Cortex of kidney (tissue), 1 donor: ENCODE results near the gene WDR46.
"Not testable (repeated sequence)": the region's sequence is repeated elsewhere in the genome, so short reads cannot be mapped to it uniquely, and the experiment has no call there.

ENCODE experiments used
- DNase-seq: peaks from one replicate; lab custom pipeline; 2025; lab: John Stamatoyannopoulos, UW

The WDR46 gene

GRCh38 chr6:33288141-33288920 lies 708 bp downstream of the WDR46 start:
- no peak for DNase-seq

- no peak for DNase-seq
These were observed 1.8 kb downstream of the WDR46 start for GRCh38 chr6:33286946-33287914.

GRCh38 chr6:33285214-33285613 lies 3.8 kb downstream of the WDR46 start:
- not testable (repeated sequence) for DNase-seq

DNA sequence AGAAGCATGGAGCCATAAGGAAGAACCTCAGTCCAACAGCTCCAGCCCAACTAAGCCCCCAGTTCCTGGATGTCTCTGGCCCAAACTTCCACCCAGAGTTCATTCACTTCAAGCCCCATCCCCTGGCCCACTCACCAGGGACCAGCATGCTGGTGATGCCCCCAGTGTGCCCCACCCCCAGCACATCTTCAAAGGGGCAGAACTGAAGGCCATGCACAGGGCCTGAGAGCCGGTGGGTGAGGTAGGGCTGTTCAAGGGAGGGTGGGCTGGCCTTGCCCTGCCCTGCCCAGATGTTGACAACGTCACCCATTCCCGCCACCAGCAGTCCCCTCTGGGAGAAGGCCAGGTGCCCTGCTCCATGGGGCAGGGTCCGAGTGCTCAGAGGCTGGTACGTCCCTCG lies 8.5 kb downstream of the WDR46 start:
- no peak for DNase-seq

GRCh38 chr6:33279971-33280511 lies 9.0 kb downstream of the WDR46 start:
- no peak for DNase-seq

- no peak for DNase-seq
These were observed 9.8 kb downstream of the WDR46 start for GRCh38 chr6:33279257-33279695.

GRCh38 chr6:33278810-33279209 lies 10.2 kb downstream of the WDR46 start:
- DNase-seq, result no peak

- no peak for DNase-seq
These were observed 10.7 kb downstream of the WDR46 start for GRCh38 chr6:33278392-33278741.

GRCh38 chr6:33277663-33278391 lies 11.2 kb downstream of the WDR46 start:
- no peak for DNase-seq

- DNase-seq, result no peak
These were observed 12.0 kb downstream of the WDR46 start, which contains the start of gene B3GALT4 for GRCh38 chr6:33276864-33277662. B3GALT4 (plus strand) TSS chr6:33277123; CDS start chr6:33277420, 297 bp downstream.

GRCh38 chr6:33276581-33276863 lies 12.5 kb downstream of the WDR46 start:
- no peak for DNase-seq

DNA sequence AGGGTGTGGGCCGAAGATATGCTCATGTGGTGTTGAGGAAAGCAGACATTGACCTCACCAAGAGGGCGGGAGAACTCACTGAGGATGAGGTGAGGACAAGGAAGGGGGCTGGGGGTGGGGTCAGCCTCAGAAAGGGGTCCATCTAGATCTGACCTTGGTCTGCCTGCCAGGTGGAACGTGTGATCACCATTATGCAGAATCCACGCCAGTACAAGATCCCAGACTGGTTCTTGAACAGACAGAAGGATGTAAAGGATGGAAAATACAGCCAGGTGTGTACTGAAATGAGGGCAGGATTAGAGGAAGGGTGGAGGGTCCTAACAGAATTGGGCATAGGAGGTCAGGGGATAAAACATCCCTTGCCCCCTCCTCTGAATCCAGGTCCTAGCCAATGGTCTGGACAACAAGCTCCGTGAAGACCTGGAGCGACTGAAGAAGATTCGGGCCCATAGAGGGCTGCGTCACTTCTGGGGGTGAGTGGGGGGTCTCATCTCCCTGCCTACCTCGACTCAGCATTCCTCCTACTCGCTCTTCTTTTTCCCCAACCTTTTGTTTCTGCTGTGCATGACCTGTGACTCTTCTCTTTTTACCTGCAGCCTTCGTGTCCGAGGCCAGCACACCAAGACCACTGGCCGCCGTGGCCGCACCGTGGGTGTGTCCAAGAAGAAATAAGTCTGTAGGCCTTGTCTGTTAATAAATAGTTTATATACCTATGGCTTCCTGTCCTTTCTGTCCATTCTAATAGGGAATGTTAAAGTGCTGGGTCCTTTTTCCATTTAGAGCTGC lies 13.1 kb downstream of the WDR46 start:
- DNase-seq, result not testable (repeated sequence)

- no peak for DNase-seq
These were observed 14.8 kb downstream of the WDR46 start for GRCh38 chr6:33273924-33274902.

- DNase-seq, result no peak
These were observed 15.7 kb downstream of the WDR46 start for GRCh38 chr6:33273129-33273923.

DNA sequence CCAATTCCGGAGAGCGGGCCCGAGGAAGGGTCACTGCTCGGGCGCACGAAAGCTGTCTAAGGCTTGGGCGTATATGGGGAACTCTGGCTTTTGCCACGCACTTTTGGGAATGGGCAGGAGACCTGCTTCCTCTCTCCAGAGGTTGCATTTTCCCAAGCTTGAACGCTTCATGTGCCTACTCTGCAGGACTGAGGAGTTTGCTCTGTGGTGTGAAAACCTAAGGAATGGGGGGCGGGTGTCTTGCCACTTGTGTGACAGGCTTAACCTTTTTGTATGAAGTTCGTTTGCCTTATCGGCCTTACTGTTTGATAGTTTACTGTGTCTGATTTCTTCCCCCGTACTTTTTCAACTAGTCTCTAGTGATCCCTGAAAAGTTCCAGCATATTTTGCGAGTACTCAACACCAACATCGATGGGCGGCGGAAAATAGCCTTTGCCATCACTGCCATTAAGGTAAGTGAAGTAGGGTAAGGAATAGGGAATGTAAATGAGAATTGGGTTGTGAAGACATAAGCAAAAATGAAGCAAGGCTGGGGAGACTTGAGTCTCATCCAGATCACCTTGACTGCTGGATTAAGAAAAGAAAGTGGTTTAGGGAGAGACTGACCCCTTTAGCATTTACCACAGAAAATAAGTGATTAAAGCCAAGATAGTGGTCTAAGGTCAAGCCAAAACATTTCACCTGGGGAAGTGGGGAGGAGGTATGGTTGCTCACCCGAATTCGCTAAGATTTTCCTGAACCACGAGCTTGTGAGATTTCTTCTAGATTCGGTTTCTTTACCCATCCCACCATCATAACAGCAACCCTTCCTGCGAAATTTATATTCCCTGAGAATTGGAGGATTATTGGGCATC lies 16.5 kb downstream of the WDR46 start:
- DNase-seq, result no peak

GRCh38 chr6:33271468-33272274 lies 17.4 kb downstream of the WDR46 start, which contains the start of the genes RPS18 and VPS52:
RPS18 (plus strand) TSS chr6:33272075; CDS start chr6:33272120, 45 bp downstream.
VPS52 (minus strand) TSS chr6:33271876; CDS start chr6:33271675, 201 bp downstream.
- DNase-seq, result no peak
